ENCODE measurements around the gene MAPKAPK3.

- no peak for TF ChIP-seq POLR2A (IDR thresholded peaks at IDR 0.05; ENCODE audit: low read length)
- no peak for TF ChIP-seq GATA1 (IDR thresholded peaks at IDR 0.05; ENCODE audit: low read depth, low read length)
Observed at GRCh38 chr3:50642382-50642781, 25.4 kb downstream of the MAPKAPK3 start.
